ENCODE measurements around the gene UTP14C. TPM values are rescaled to one million over a fixed set of nuclear protein-coding genes. Genes with fewer than 3 reads are reported as not detected.
"Not testable (repeated sequence)": the region's sequence is repeated elsewhere in the genome, so short reads cannot be mapped to it uniquely, and the experiment has no call there.

UTP14C gene
- 10 to 100 TPM; 14.4 to 25.5 (median 21.7) TPM for polyA plus RNA-seq (ENCODE audit: insufficient read length in 10 of 10)
- long read RNA-seq, donor 1, full-length matches to known transcripts = 2 of 2 reads
- long read RNA-seq, donor 1, partial matches to known transcripts = 0 of 2 reads
- long read RNA-seq, donor 1, other reads (novel, unspliced or antisense) = 0 of 2 reads
- long read RNA-seq, donor 2, full-length matches to known transcripts = 7 of 7 reads
- long read RNA-seq, donor 2, partial matches to known transcripts = 0 of 7 reads
- long read RNA-seq, donor 2, other reads (novel, unspliced or antisense) = 0 of 7 reads
- long read RNA-seq, donor 3 = 0 reads
- long read RNA-seq, donor 4, full-length matches to known transcripts = 7 of 7 reads
- long read RNA-seq, donor 4, partial matches to known transcripts = 0 of 7 reads
- long read RNA-seq, donor 4, other reads (novel, unspliced or antisense) = 0 of 7 reads
- long read RNA-seq, donor 5, full-length matches to known transcripts = 2 of 2 reads
- long read RNA-seq, donor 5, partial matches to known transcripts = 0 of 2 reads
- long read RNA-seq, donor 5, other reads (novel, unspliced or antisense) = 0 of 2 reads
- long read RNA-seq, donor 6, full-length matches to known transcripts = 13 of 13 reads
- long read RNA-seq, donor 6, partial matches to known transcripts = 0 of 13 reads
- long read RNA-seq, donor 6, other reads (novel, unspliced or antisense) = 0 of 13 reads
- long read RNA-seq, donor 7, full-length matches to known transcripts = 7 of 7 reads
- long read RNA-seq, donor 7, partial matches to known transcripts = 0 of 7 reads
- long read RNA-seq, donor 7, other reads (novel, unspliced or antisense) = 0 of 7 reads
- long read RNA-seq, donor 8, full-length matches to known transcripts = 3 of 3 reads
- long read RNA-seq, donor 8, partial matches to known transcripts = 0 of 3 reads
- long read RNA-seq, donor 8, other reads (novel, unspliced or antisense) = 0 of 3 reads
- long read RNA-seq, donor 9 = 0 reads

DNA sequence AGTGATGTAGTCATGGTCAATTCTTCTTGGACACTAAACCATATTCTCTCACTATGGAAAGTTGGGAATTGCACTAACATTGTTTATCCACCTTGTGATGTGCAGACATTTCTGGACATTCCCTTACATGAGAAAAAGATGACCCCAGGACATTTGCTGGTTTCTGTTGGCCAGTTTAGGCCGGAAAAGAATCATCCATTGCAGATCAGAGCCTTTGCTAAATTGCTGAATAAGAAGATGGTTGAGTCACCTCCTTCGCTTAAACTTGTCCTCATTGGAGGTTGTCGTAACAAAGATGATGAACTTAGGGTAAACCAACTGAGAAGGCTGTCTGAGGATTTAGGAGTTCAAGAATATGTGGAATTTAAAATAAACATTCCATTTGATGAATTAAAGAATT is at the start of gene UTP14C:
UTP14C (plus strand) TSS at position 211 of the 400 bp plus-strand sequence. CDS start 4,114 bp downstream, outside the sequence.
- no peak for DNase-seq

DNA sequence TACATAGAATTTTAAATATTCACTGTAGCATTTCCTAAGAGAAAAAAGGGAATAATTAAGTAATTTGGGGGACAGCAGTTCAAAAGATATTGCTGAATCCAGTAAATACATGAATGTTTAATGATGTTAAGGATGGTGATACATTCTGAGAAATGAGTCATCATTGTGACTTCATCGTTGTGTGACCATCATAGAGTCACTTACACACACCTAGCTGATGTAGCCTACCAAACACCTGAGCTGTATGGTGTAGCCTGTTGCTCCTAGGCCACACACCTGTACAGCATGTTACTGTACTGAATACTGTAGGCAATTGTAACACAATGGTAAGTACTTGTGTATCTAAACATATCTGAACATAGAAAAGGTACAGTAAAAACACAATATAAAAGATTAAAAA is 48.1 kb upstream of the UTP14C start:
- DNase-seq = no peak

GRCh38 chr13:51976890-51977289 is 47.6 kb upstream of the UTP14C start:
- DNase-seq = no peak

- DNase-seq = no peak
Measured at GRCh38 chr13:51977625-51978024, 46.9 kb upstream of the UTP14C start.

DNA sequence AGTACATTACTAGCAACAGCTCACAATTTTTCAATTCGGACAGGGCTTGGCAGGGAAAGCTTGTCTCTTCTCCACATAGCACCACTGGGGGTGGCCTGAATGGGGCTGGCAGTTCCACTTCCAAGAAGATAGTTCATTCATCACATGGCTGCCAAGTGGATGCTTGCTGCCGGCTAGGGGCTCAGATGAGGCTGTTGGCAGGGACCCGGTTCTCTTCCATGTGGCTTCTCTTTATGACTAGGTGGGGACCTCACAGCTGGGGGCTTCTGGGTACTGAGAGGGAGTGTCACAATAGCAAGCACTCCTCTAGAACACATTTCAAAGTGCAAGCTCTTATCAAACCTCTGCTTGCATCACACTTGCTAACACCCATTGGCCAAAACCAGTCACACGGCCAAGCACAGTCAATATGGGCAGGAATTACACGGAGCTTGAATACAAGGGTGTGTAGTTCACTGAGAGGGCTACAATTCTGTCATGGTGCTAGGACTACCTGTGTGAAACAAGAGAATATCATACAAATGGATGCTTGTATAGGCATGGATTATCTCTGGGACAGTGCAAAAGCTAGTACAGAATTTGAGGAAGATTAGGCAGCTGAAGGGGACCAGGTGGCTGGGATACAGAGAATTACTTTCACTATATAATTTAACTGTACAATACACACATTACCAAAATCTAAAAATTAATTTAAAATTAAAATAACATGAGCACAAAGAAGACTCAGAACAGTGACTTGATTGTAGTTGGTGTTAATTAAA is 45.5 kb upstream of the UTP14C start:
- DNase-seq = peak in 1 of 3 donors; percentile 31

- no peak for DNase-seq
Measured at GRCh38 chr13:51980908-51981307, 43.6 kb upstream of the UTP14C start.

GRCh38 chr13:51981355-51981754 is 43.1 kb upstream of the UTP14C start:
- no peak for DNase-seq

DNA sequence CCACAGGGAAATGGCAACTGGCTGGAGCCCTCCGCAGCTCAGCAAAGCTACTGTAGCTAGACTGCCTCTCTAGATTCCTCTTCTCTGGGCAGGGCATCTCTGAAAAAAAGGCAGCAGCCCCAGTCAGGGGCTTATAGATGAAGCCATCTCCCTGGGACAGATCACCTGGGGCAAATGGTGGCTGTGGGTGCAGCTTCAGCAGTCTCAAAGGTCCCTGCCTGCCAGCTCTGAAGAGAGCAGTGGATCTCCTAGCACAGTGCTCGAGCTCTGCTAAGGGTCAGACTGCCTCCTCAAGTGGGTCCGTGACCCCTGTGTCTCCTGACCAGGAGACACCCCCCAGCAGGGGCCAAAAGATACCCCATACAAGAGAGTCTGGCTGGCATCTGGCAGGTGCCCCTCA is 41.2 kb upstream of the UTP14C start:
- not testable (repeated sequence) for DNase-seq

DNA sequence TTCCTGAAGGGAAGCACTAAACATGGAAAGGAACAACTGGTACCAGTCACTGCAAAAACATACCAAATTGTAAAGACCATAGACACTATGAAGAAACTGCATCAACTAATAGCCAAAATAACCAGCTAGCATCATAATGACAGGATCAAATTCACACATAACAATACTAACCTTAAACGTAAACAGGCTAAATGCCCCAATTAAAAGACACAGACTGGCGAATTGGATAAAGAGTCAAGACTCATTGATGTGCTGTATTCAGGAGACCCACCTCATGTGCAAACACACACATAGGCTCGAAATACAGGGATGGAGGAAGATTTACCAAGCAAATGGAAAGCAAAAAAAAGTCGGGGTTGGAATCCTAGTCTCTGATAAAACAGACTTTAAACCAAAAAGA is 39.6 kb upstream of the UTP14C start:
- DNase-seq = not testable (repeated sequence)

DNA sequence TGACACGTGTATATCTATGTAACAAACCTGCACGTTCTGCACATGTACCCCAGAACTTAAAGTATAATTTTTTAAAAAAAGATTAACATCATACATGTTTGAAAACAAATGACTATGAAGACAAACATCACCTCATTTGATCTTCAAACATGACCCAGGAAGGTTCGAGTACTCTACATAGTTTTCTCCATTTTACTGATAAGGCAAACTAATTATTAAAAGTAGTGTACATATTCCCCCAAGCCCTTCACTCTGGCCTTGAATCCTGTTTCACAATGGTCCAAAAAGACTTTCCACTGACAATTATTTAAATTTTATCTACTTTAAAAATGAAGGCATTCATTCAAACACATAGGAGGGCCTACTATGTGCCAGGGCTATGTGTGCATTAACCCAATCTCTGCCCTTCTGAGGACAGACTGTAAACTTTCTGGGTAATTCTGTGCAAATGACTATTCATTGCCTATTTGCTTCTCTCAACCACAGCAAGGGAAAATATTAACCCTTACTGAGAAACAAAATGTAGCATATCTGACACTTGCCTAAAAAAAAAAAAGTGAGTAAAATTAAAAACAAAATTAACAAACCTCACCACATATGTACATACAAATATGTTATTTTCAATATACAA is 35.4 kb upstream of the UTP14C start:
- DNase-seq = no peak

- DNase-seq = no peak
Measured at GRCh38 chr13:51993713-51994112, 30.8 kb upstream of the UTP14C start.

GRCh38 chr13:51995677-51996551 is 28.6 kb upstream of the UTP14C start:
- DNase-seq = no peak

- DNase-seq = no peak
Measured at GRCh38 chr13:51996641-51997040, 27.9 kb upstream of the UTP14C start.

- DNase-seq = no peak
Measured at GRCh38 chr13:51997186-51997585, 27.3 kb upstream of the UTP14C start.

DNA sequence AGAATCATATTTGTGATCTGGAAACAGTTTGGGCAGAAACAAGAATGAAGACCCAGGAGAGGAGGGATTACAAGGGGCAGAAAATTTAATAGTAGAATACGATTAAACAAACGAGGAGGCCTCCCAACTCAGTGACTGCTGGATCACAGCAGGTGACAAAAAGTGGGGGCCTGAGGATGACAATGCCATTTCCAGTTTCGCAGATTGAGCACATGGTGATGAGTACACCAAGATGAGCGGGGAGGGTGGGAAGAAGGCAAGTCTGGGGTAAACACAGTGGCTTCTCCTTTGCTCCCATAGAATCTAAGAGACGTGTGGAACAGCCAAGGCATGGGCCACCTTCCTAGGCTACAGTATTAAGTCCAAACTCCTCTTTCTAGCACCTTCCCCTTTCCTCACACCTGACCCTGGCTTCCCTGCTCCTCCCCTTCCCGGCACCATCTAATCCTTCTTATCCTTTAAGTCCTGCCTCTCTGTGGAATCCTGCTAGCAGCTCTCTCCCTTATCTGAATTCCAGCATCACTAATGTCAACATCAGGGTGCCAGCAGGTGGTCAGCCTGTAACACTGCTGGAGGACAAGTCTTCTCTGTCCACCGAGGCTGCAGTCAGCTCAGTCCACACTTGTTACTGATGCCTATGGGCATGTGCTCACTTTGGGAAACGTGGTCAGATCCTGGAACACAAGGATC is 26.7 kb upstream of the UTP14C start:
- DNase-seq = no peak

GRCh38 chr13:51998723-51999509 is 25.6 kb upstream of the UTP14C start:
- no peak for DNase-seq

- DNase-seq = peak in 1 of 3 donors; percentile 37
Measured at GRCh38 chr13:51999510-51999911, 25.0 kb upstream of the UTP14C start.

DNA sequence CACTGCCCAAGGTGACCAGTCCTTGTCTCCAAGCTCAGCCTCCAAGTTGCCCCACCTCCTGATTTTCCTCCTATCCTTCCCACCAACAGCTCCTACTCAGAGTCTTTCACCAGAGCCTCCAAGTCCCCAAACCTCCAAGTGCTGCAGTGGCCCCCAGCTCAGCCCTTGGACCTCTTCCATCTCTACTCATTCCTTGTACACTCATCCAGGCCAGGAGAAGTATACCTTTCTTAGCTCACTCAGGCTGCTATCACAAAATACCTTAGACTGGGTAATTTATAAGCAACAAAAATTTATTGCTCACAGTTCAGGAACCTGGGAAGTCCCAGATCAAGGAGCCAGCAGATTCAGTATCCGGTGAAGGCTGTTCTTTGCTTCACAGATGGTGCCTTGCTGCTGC is 24.6 kb upstream of the UTP14C start:
- no peak for DNase-seq
